ENCODE results near the gene CRACR2A.

CRACR2A gene, protein sequence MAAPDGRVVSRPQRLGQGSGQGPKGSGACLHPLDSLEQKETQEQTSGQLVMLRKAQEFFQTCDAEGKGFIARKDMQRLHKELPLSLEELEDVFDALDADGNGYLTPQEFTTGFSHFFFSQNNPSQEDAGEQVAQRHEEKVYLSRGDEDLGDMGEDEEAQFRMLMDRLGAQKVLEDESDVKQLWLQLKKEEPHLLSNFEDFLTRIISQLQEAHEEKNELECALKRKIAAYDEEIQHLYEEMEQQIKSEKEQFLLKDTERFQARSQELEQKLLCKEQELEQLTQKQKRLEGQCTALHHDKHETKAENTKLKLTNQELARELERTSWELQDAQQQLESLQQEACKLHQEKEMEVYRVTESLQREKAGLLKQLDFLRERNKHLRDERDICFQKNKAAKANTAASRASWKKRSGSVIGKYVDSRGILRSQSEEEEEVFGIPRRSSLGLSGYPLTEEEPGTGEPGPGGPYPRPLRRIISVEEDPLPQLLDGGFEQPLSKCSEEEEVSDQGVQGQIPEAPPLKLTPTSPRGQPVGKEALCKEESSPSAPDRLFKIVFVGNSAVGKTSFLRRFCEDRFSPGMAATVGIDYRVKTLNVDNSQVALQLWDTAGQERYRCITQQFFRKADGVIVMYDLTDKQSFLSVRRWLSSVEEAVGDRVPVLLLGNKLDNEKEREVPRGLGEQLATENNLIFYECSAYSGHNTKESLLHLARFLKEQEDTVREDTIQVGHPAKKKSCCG

DNA sequence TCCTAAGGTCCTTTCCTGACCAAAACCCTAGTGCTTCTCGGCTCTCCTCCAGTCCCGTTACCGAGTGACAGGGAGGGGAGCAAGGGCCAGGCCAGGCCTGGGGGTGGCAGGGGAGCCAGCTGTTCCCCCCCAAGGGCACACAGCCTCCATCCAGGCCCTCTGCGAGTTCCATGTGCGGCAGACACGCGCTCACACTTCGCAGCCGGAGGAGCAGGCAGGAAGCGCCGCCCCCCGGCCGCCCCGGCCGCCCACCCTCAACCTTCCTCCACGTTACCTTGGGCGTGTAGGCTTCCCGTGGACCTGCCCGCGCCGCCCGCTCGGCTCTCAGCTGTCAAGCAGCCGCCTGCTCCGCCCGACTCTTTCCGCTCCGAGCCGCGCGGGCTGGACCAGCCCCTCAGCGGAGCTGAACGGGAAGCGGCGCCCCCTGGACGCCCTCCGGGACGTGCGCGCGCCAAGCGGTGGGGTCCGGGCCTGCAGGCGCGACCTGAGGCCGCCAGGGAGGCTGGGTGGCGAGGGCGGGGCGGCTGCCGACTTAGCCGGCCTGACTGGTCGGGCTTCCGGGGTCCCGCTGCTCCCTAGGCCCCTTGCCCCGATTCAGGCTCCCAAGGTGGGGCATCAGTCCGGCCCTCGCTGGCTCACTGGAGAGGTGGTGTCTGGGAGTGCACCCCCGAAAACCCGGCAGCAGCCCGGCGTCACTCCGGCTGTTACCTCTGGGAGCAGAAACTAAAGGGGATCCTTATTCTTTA, at the start of gene CRACR2A:
CRACR2A (minus strand) TSS at position 369 of the 746 bp plus-strand sequence. CDS start 56,110 bp downstream, outside the sequence.
- DNase-seq (ENCODE audit: low read depth in 2 of 2), result peak; percentile 63 to 66

- no peak for DNase-seq (ENCODE audit: low read depth in 2 of 2)
Measured at GRCh38 chr12:3797531-3798048, 44.7 kb upstream of the CRACR2A start.

DNA sequence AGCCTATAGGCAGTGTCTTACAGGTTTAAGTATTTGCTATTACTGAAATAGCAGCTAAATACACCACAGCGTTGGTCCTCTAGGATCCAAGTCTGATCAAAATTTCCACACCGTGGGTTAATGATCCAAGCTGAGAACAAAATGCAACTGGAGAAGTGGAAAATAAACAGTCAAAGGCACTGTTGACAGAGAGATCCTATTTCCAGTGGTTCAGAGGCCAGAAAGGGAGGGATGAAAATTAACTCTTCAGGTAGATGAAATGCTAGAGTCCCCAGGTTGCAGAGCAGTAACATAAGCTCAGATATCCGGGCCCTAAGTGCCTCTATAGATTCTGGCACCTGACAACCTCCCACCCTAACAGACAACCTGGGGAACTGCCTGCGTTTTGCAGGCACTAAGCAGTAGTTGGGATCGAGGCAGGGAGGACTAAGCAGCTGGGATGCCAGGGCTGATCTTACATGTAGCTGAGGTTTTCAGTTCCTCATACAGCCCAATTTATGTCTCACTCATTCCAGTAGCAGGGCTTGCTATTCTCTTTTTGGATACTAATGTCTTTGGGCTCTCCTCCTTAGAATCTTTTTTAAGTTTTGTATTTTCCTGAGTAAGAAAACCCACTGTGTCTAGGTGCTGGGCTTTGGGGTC, 42.7 kb upstream of the CRACR2A start:
- no peak for DNase-seq (ENCODE audit: low read depth in 2 of 2)

DNA sequence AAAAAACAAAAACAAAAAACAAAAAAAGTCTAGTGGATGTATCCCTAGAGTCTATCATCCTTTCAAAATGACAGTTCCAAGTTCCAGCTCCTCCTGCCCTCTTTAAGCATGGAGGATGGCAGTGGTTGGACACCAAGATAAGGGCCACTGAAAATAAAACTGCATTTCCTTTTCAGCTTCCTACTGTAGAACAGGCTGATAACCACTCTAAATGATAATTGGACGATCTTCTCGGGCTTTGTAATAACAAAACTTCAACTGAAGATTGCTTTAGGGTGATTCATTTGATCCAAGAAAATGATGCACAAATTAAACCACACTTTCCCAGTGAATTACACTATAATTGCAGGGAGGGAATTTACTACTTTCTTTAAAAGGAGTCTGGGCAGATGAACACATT, 42.2 kb upstream of the CRACR2A start:
- no peak for DNase-seq (ENCODE audit: low read depth in 2 of 2)

- no peak for DNase-seq (ENCODE audit: low read depth in 2 of 2)
Measured at GRCh38 chr12:3792623-3793288, 39.8 kb upstream of the CRACR2A start.

GRCh38 chr12:3791256-3791874, 38.5 kb upstream of the CRACR2A start:
- no peak for DNase-seq (ENCODE audit: low read depth in 2 of 2)

GRCh38 chr12:3790642-3791041, 37.7 kb upstream of the CRACR2A start:
- no peak for DNase-seq (ENCODE audit: low read depth in 2 of 2)

GRCh38 chr12:3789838-3790237, 36.9 kb upstream of the CRACR2A start:
- DNase-seq (ENCODE audit: low read depth in 2 of 2), result no peak

DNA sequence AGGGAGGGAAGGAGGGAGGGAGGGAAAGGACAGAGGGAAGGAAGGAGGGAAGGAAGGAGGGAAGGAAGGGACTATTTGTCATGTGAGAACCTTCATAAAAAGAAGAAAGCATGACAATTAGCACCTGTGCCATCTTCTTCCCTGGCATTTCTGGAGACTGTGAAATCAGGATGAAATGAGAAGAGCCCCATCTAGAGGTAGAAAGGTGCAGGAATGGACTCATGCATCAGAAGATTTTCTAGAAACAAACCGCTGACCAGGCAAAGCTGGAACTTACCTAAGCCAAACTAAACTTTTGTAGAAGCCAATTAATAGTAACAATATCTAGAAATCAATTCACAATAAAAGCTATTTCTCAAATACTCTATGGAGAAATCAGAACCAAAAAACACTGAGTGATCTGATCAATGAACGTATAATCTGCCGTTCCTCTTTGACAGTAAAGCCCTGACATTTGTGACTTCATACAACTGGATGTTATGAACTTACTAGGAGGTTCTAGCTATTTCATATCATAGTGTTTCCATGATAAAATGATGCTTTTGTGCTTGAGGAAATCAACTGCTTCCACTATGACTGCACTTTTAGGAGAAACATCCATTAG, 24.4 kb upstream of the CRACR2A start:
- no peak for DNase-seq (ENCODE audit: low read depth in 2 of 2)

GRCh38 chr12:3775385-3776035, 22.6 kb upstream of the CRACR2A start:
- DNase-seq (ENCODE audit: low read depth in 2 of 2), result no peak

- DNase-seq (ENCODE audit: low read depth in 2 of 2), result no peak
Measured at GRCh38 chr12:3772380-3772779, 19.5 kb upstream of the CRACR2A start.

DNA sequence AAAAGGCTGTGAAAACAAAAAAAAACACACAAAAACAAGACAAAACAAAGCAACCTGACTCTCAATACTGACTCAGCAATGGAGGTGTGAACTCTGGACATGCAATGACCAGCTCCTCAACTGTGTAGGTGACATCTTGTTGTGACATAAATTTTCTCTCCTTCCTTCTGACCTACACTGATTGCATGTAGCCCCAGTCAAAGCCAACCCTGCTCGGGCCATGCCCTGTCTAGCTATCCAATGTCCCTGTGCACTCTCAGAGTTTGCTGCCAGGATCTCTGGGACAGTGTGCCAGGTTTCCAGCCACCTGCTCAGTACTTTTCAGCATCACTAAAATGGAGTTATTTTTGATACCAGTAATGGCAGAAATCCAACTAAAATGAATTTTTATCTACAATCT, 18.9 kb upstream of the CRACR2A start:
- DNase-seq (ENCODE audit: low read depth in 2 of 2), result no peak

DNA sequence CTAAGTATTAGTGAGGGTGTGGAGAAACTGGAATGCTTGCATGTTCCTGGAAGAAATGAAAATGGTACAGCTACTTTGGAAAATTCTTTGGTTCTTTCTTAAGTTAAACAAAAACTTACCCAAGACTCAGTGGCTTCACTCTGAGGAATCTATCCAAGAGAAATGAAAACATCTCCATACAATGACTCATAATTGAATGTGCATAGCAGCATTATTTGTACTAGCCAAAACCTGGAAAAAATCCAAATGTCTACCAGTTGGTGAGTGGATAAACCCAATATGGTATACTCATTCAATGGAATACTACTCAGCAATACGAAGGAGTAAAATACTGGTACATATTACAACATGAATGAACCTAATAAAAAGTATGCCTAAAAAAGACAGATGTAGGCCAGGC, 18.0 kb upstream of the CRACR2A start:
- DNase-seq (ENCODE audit: low read depth in 2 of 2), result no peak

GRCh38 chr12:3768911-3769447, 16.1 kb upstream of the CRACR2A start:
- DNase-seq (ENCODE audit: low read depth in 2 of 2), result no peak

DNA sequence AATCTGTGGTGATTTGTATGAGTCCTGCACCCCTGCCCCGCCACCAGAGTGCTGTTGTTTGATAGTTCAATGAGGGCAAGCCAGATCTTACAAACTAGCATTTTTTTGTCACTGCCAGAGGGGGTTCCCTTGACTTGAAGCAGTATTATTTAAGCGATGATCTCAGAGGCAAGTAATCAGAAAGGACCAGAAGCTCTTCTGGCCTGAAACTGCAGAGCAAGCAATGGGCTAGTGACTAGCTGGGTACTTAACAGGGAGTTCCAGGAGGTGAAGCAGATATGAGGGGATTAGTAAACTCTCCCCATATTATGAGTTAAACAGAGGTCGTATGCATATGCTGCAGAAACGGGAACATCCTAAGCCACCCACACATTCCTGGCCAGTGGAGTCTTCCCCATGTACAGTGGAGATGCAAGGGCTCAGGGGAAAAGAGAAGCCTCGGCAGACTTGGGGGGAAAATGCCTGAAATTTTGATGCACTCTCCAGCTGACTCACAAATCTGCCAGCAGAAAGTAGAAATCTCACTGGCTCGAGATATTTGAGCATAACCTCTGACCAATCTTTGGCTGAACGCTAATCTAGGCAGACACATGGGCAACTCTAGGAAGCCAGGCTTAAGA, 8.3 kb upstream of the CRACR2A start:
- no peak for DNase-seq (ENCODE audit: low read depth in 2 of 2)

- DNase-seq (ENCODE audit: low read depth in 2 of 2), result no peak
Measured at GRCh38 chr12:3759878-3760277, 7.0 kb upstream of the CRACR2A start.

- no peak for DNase-seq (ENCODE audit: low read depth in 2 of 2)
Measured at GRCh38 chr12:3757261-3757660, 4.4 kb upstream of the CRACR2A start.

DNA sequence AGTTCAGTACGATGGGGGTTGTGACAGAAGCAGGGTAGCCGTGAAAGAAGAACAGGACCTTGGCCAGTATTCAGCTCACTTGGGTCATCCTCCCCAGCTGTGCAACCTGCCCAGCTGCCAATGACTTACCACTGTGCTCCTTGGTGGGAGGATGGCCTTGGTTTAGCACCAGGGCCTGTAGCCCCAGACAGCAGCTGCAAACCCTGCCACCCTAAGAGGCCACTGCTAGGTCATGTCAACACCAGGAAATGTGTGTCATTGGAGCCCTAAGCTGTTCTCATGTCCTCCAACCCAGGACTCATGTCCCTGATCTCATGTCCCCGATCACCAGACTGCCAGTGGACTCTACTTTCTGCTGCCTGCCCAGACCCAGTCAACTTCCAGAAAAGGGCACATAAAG, 3.0 kb upstream of the CRACR2A start:
- DNase-seq (ENCODE audit: low read depth in 2 of 2), result no peak

All from activated CD8-positive, alpha-beta memory T cell treated with anti-CD3 and anti-CD28 coated beads for 4 hours (primary cell).